Measurements from ENCODE around the gene SNED1. TPM values are rescaled to one million over a fixed set of nuclear protein-coding genes. Genes with fewer than 3 reads are reported as not detected.
A peak's percentile ranks its signal among the peaks of the same experiment; 100 is the strongest.

SNED1 gene
- polyA plus RNA-seq, 3 donors = 0.02 to 3.4 (median 0.12) TPM

GRCh38 chr2:241115361-241115760 lies 116.9 kb downstream of the SNED1 start:
- no peak overlapping the region for H2AFZ ChIP-seq (ENCODE audit: insufficient read depth, low read depth, low read length, poor library complexity, severe bottlenecking)
- no peaks in the 10 kb centered on the region for H3K27me3 ChIP-seq (ENCODE audit: control insufficient read depth in 2 of 2, insufficient read depth in 2 of 2, low read length in 2 of 2)
- no peak overlapping the region for H3K27ac ChIP-seq (ENCODE audit: low read depth in 1 of 2, low read length in 2 of 2)
- no peak for DNase-seq
- H3K79me2 ChIP-seq (ENCODE audit: insufficient read depth, low read length) = no peaks in the 10 kb centered on the region
- H3K9ac ChIP-seq (ENCODE audit: insufficient read depth, low read length, poor library complexity, severe bottlenecking) = no peak overlapping the region
- WGBS (ENCODE audit: insufficient coverage) = 97% methylated on average over 8 of the region's 8 CpGs
- Mint-ChIP-seq H3K36me3 (peaks cover 34 to 46% of the 10 kb centered on the region in 2 donors), H3K27ac (no peak overlapping the region), H3K4me1 (no peaks in the 10 kb centered on the region), H3K4me3 (no peak overlapping the region), H3K27me3 (ENCODE audit: low read depth in 3 of 3) (peaks cover 0 to 1% (median 0%) of the 10 kb centered on the region in 3 donors), H3K9me3 (peaks cover 0 to 2% (median 0%) of the 10 kb centered on the region in 7 donors)
- H4K20me1 ChIP-seq (ENCODE audit: insufficient read depth, low read length) = no peaks in the 10 kb centered on the region
- H3K36me3 ChIP-seq (replicated peaks in 1 of 2; ENCODE audit: control insufficient read depth in 1 of 2, insufficient read depth in 2 of 2, low read length in 2 of 2) = peaks cover 4 to 28% of the 10 kb centered on the region in 2 donors
- no peaks in the 10 kb centered on the region for H3K4me1 ChIP-seq (ENCODE audit: control insufficient read depth in 1 of 2, insufficient read depth in 2 of 2, low read length in 2 of 2)
- intact Hi-C loops (cut with micrococcal nuclease) = no loop called here
- H3K4me2 ChIP-seq (replicated peaks; ENCODE audit: extremely low read depth, low read length, poor library complexity, severe bottlenecking) = no peak overlapping the region
- TF ChIP-seq, protein P1, sequence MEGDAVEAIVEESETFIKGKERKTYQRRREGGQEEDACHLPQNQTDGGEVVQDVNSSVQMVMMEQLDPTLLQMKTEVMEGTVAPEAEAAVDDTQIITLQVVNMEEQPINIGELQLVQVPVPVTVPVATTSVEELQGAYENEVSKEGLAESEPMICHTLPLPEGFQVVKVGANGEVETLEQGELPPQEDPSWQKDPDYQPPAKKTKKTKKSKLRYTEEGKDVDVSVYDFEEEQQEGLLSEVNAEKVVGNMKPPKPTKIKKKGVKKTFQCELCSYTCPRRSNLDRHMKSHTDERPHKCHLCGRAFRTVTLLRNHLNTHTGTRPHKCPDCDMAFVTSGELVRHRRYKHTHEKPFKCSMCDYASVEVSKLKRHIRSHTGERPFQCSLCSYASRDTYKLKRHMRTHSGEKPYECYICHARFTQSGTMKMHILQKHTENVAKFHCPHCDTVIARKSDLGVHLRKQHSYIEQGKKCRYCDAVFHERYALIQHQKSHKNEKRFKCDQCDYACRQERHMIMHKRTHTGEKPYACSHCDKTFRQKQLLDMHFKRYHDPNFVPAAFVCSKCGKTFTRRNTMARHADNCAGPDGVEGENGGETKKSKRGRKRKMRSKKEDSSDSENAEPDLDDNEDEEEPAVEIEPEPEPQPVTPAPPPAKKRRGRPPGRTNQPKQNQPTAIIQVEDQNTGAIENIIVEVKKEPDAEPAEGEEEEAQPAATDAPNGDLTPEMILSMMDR (IDR thresholded peaks at IDR 0.05) = no peak
- no peak overlapping the region for H3K4me3 ChIP-seq (replicated peaks in 1 of 3; ENCODE audit: low read depth in 2 of 3, low read length in 3 of 3)
- no peaks in the 10 kb centered on the region for H3K9me3 ChIP-seq (replicated peaks in 1 of 2; ENCODE audit: control insufficient read depth in 1 of 2, insufficient read depth in 1 of 2, low read length in 2 of 2)

DNA sequence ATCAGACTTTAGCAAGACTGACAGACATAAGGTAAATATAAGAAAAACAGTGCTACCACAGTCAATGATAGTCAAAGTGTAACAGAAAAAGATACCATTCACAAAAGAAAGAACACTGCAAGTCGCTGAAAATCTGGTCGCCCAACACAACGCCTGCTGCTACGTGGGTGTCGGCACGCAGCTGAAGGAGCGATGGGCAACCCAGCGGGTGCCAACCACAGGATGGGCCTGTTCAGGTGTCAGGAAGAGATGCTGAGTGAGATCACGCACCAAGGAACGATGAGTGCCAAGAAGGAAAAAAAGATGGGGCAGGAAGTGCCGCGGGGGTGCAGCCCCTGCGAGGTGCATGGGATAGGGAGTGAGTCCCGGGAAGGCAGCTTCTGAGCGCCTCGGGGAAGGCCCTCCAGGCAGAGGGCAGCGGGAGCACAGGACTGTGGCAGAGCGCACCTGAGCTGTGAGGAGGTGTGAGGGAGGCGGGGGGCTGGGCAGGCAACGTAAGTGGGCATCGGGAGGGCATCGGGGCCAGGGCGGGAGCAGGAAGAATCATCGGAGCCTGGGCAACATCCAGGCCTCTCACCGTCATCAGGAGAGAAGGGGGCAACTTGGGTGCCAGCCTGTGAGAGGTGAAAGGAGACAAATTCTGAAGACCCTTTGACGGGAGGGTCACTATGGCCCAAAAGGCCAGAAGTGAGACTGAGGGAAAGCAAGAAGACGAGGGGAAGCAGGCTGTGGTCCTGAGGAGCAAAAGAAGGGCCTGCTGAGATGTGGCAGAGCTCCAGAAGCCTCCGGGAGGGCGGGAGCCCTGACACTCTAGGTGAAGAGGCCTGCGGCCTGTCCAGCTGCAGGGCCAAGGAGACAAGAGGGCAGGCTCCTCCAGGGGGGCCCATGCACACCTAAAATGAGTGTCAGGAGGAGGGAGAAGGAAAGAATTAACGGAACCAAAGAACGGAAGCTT lies 118.5 kb downstream of the SNED1 start:
- Histone ChIP-seq H3K9me3 (replicated peaks in 1 of 2; ENCODE audit: control insufficient read depth in 1 of 2, insufficient read depth in 1 of 2, low read length in 2 of 2) (no peaks in the 10 kb centered on the region), H3K79me2 (ENCODE audit: insufficient read depth, low read length) (no peaks in the 10 kb centered on the region), H3K4me2 (replicated peaks; ENCODE audit: extremely low read depth, low read length, poor library complexity, severe bottlenecking) (no peak overlapping the region), H3K36me3 (replicated peaks in 1 of 2; ENCODE audit: control insufficient read depth in 1 of 2, insufficient read depth in 2 of 2, low read length in 2 of 2) (peaks cover 8 to 28% of the 10 kb centered on the region in 2 donors), H4K20me1 (ENCODE audit: insufficient read depth, low read length) (no peaks in the 10 kb centered on the region), H3K27ac (ENCODE audit: low read depth in 1 of 2, low read length in 2 of 2) (no peak overlapping the region), H3K27me3 (ENCODE audit: control insufficient read depth in 2 of 2, insufficient read depth in 2 of 2, low read length in 2 of 2) (no peaks in the 10 kb centered on the region), H3K9ac (ENCODE audit: insufficient read depth, low read length, poor library complexity, severe bottlenecking) (no peak overlapping the region), H3K4me3 (replicated peaks in 1 of 3; ENCODE audit: low read depth in 2 of 3, low read length in 3 of 3) (no peak overlapping the region), H2AFZ (ENCODE audit: insufficient read depth, low read depth, low read length, poor library complexity, severe bottlenecking) (no peak overlapping the region), H3K4me1 (ENCODE audit: control insufficient read depth in 1 of 2, insufficient read depth in 2 of 2, low read length in 2 of 2) (no peaks in the 10 kb centered on the region)
- Mint-ChIP-seq H3K36me3 (peaks cover 37 to 55% of the 10 kb centered on the region in 2 donors), H3K27me3 (ENCODE audit: low read depth in 3 of 3) (no peaks in the 10 kb centered on the region), H3K27ac (no peak overlapping the region), H3K4me1 (no peaks in the 10 kb centered on the region), H3K4me3 (peak overlapping the region in 1 of 2 donors; percentile 37), H3K9me3 (peaks cover 0 to 2% (median 0%) of the 10 kb centered on the region in 7 donors)
- TF ChIP-seq, protein P1 (IDR thresholded peaks at IDR 0.05) = no peak
- DNase-seq = no peak
- 96% methylated on average over 29 of the region's 32 CpGs for WGBS (ENCODE audit: insufficient coverage)
- intact Hi-C loops (cut with micrococcal nuclease) = no loop called here

Data from CD14-positive monocyte (primary cell).